A549 (cell line): ENCODE measurements around the gene DRD3.

Experiments used
- CEBPB ChIP-seq, 2 experiments: fragments of >200 bp in 1 of 2; sonication (Bioruptor Twin) in 1 of 2; formaldehyde crosslinking in 1 of 2; IDR thresholded peaks; 2 replicates each; pipeline ENCODE4 v1.6.1; 2012 to 2016
- CTCF ChIP-seq: fragments of >200 bp; sonication (Bioruptor Twin); formaldehyde crosslinking; IDR thresholded peaks from 3 replicates; pipeline ENCODE4 v1.5.1; 2016
- ESRRA ChIP-seq: fragments of 150-350 bp; IDR thresholded peaks from 2 replicates; pipeline ENCODE4 v1.6.1; 2014; ENCODE audit warnings: mild to moderate bottlenecking, low read length, borderline replicate concordance
- HEYL ChIP-seq: fragments of 250-450 bp; sonication (Bioruptor Pico); IDR thresholded peaks from 2 replicates; pipeline ENCODE4 v1.8.0; 2021; ENCODE audit warnings: mild to moderate bottlenecking, moderate library complexity
- JUN ChIP-seq, 2 experiments: fragments of >200 bp; sonication (Bioruptor Twin); formaldehyde crosslinking; IDR thresholded peaks; 2 replicates in 1 of 2; 3 replicates in 1 of 2; pipeline ENCODE4 v1.6.1; 2016 to 2017
- MYC ChIP-seq: IDR thresholded peaks from 2 replicates; pipeline ENCODE4 v1.6.1; 2012; ENCODE audit warnings: mild to moderate bottlenecking, inconsistent platforms, low read length, improper control_type of control experiment, borderline replicate concordance
- NPAS2 ChIP-seq: fragments of 250-450 bp; sonication (Bioruptor Pico); IDR thresholded peaks from 2 replicates; pipeline ENCODE4 v1.8.0; 2022; ENCODE audit warnings: mild to moderate bottlenecking, moderate library complexity, borderline replicate concordance
- POLR2A ChIP-seq: IDR thresholded peaks from 2 replicates; pipeline ENCODE4 v1.6.1; 2012; ENCODE audit warnings: mild to moderate bottlenecking, low read length
- REST ChIP-seq: fragments of 200-600 bp; sonication (generic); IDR thresholded peaks from 2 replicates; pipeline ENCODE4 v1.6.1; 2016; ENCODE audit warnings: antibody characterized with exemption, mild to moderate bottlenecking, moderate library complexity
- SREBF2 ChIP-seq: fragments of 450-650 bp; IDR thresholded peaks from 2 replicates; pipeline ENCODE4 v1.6.1; 2014; ENCODE audit warnings: mild to moderate bottlenecking, moderate library complexity
- TP53 ChIP-seq: fragments of 250-450 bp; sonication (Bioruptor Pico); IDR thresholded peaks from 2 replicates; pipeline ENCODE4 v1.5.0; 2021; ENCODE audit warnings: mild to moderate bottlenecking, moderate library complexity
- TF ChIP-seq, protein P1 (sequence below): fragments of 150-350 bp; IDR thresholded peaks from 2 replicates; pipeline ENCODE4 v1.6.1; 2014; ENCODE audit warnings: low read depth, mild to moderate bottlenecking, low read length
- TF ChIP-seq, protein P2 (sequence below): fragments of 450-650 bp; IDR thresholded peaks from 2 replicates; pipeline ENCODE4 v1.6.1; 2014; ENCODE audit warnings: antibody characterized with exemption

GRCh38 chr3:114108137-114108536, 70.7 kb downstream of the DRD3 start:
- TF ChIP-seq, protein P1, sequence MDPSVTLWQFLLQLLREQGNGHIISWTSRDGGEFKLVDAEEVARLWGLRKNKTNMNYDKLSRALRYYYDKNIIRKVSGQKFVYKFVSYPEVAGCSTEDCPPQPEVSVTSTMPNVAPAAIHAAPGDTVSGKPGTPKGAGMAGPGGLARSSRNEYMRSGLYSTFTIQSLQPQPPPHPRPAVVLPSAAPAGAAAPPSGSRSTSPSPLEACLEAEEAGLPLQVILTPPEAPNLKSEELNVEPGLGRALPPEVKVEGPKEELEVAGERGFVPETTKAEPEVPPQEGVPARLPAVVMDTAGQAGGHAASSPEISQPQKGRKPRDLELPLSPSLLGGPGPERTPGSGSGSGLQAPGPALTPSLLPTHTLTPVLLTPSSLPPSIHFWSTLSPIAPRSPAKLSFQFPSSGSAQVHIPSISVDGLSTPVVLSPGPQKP: no peak
- TF ChIP-seq CTCF (no peak), REST (no peak), JUN (IDR thresholded peaks at IDR 0.05) (no peak), HEYL (CRISPR knock-in tag) (no peak), TP53 (CRISPR knock-in tag) (no peak), CEBPB (IDR thresholded peaks at IDR 0.05) (no peak), MYC (no peak), ESRRA (no peak), POLR2A (no peak), NPAS2 (CRISPR knock-in tag) (no peak), SREBF2 (no peak)
- TF ChIP-seq, protein P2, sequence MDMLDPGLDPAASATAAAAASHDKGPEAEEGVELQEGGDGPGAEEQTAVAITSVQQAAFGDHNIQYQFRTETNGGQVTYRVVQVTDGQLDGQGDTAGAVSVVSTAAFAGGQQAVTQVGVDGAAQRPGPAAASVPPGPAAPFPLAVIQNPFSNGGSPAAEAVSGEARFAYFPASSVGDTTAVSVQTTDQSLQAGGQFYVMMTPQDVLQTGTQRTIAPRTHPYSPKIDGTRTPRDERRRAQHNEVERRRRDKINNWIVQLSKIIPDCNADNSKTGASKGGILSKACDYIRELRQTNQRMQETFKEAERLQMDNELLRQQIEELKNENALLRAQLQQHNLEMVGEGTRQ: no peak
